ENCODE data around the gene GRIK4.

GRCh38 chr11:120859552-120860295, 348.2 kb downstream of the GRIK4 start:
- TF ChIP-seq FIP1L1 (IDR thresholded peaks at IDR 0.05; ENCODE audit: low read depth, low read length, poor library complexity, severe bottlenecking) (no peak), POLR2AphosphoS2 (IDR thresholded peaks at IDR 0.05; ENCODE audit: low read length) (no peak)

All from K562 (cell line).